HepG2 (cell line): Measurements from ENCODE around the gene C12orf56. TPM values are rescaled to one million over a fixed set of nuclear protein-coding genes. Genes with fewer than 3 reads are reported as not detected.

Experiments
- AGO1 ChIP-seq: fragments of 200-400 bp; formaldehyde crosslinking; IDR thresholded peaks from 2 replicates; pipeline ENCODE4 v1.6.1; 2017; ENCODE audit warnings: mild to moderate bottlenecking, low read depth, low read length, moderate library complexity; ENCODE audit not compliant: poor library complexity, severe bottlenecking
- ARNT2 ChIP-seq: sonication (generic); formaldehyde crosslinking; IDR thresholded peaks from 2 replicates; pipeline ENCODE4 v1.8.0; 2022; ENCODE audit warnings: mild to moderate bottlenecking, low read depth, missing genetic modification reagents, moderate library complexity
- ELF3 ChIP-seq: IDR thresholded peaks from 2 replicates; pipeline ENCODE4 v1.6.1; 2016; ENCODE audit warnings: missing genetic modification reagents, missing compliant biosample characterization
- NFE2L2 ChIP-seq: fragments of 150-350 bp; IDR thresholded peaks from 2 replicates; pipeline ENCODE4 v1.6.1; 2014; ENCODE audit warnings: low read length
- NR2C2 ChIP-seq: sonication (generic); formaldehyde crosslinking; IDR thresholded peaks from 2 replicates; pipeline ENCODE4 v1.4.0; 2020; ENCODE audit warnings: missing genetic modification reagents, mild to moderate bottlenecking, moderate library complexity, borderline replicate concordance
- ZIK1 ChIP-seq: sonication (generic); formaldehyde crosslinking; IDR thresholded peaks from 2 replicates; pipeline ENCODE4 v1.5.0; 2020; ENCODE audit warnings: mild to moderate bottlenecking, low read depth, missing genetic modification reagents, borderline replicate concordance
- ZMYM4 ChIP-seq: sonication (generic); formaldehyde crosslinking; IDR thresholded peaks from 2 replicates; pipeline ENCODE4 v1.8.1; 2023; ENCODE audit warnings: mild to moderate bottlenecking, missing genetic modification reagents
- ZNF230 ChIP-seq: sonication (generic); formaldehyde crosslinking; IDR thresholded peaks from 2 replicates; pipeline ENCODE4 v1.4.0; 2020; ENCODE audit warnings: mild to moderate bottlenecking, missing genetic modification reagents
- ZNF451 ChIP-seq: sonication (generic); formaldehyde crosslinking; IDR thresholded peaks from 2 replicates; pipeline ENCODE4 v1.5.0; 2020; ENCODE audit warnings: mild to moderate bottlenecking, missing genetic modification reagents
- ZNF552 ChIP-seq: sonication (generic); formaldehyde crosslinking; IDR thresholded peaks from 2 replicates; pipeline ENCODE4 v1.9.0; 2022; ENCODE audit warnings: missing genetic modification reagents, mild to moderate bottlenecking, borderline replicate concordance
- ZNF746 ChIP-seq: sonication (generic); formaldehyde crosslinking; IDR thresholded peaks from 2 replicates; pipeline ENCODE4 v1.8.0; 2022; ENCODE audit warnings: mild to moderate bottlenecking, missing genetic modification reagents
- ZNF773 ChIP-seq: sonication (generic); formaldehyde crosslinking; IDR thresholded peaks from 2 replicates; pipeline ENCODE4 v1.4.0; 2020; ENCODE audit warnings: missing genetic modification reagents, borderline replicate concordance
- ZSCAN30 ChIP-seq: sonication (generic); formaldehyde crosslinking; IDR thresholded peaks from 2 replicates; pipeline ENCODE4 v1.5.0; 2020; ENCODE audit warnings: mild to moderate bottlenecking, missing genetic modification reagents
- polyA plus RNA-seq, 8 experiments: library from polyadenylated mRNA; depleted of rRNA in 3 of 8; stranded (reverse) in 7 of 8; unstranded in 1 of 8; fragments of >200 nt; fragmentation: Illumina TruSeq in 4 of 8; extraction: Trizol in 4 of 8; gene quantifications; 2 replicates each; pipeline versions ENCODE4 v1.2.1 to v1.2.3, GENCODE V29; 2011 to 2016; ENCODE audit warnings: low read depth in 4 of 8, missing spikeins in 1 of 8, mixed read lengths in 1 of 8; ENCODE audit not compliant: insufficient read depth in 1 of 8
- total RNA-seq, 5 experiments: library from RNA; depleted of rRNA; stranded (reverse); fragments of >200 nt; fragmentation: Illumina TruSeq; extraction: Trizol; gene quantifications; 2 replicates each; pipeline ENCODE4 v1.2.3, GENCODE V29; 2016; ENCODE audit warnings: low read depth in 1 of 5
- TF ChIP-seq, protein P1 (sequence below): sonication (generic); formaldehyde crosslinking; conservative IDR thresholded peaks from 2 replicates; pipeline ENCODE4 v1.8.0; 2022; ENCODE audit warnings: mild to moderate bottlenecking, moderate library complexity, missing genetic modification reagents
- TF ChIP-seq, protein P2 (sequence below): sonication (generic); formaldehyde crosslinking; IDR thresholded peaks from 2 replicates; pipeline ENCODE4 v1.4.0; 2020; ENCODE audit warnings: mild to moderate bottlenecking, missing genetic modification reagents, borderline replicate concordance
- TF ChIP-seq, protein P3 (sequence below): sonication (generic); formaldehyde crosslinking; IDR thresholded peaks from 2 replicates; pipeline ENCODE4 v1.4.0; 2020; ENCODE audit warnings: mild to moderate bottlenecking, low read depth, missing genetic modification reagents
- TF ChIP-seq, protein P4 (sequence below): sonication (generic); formaldehyde crosslinking; conservative IDR thresholded peaks from 2 replicates; pipeline ENCODE4 v1.4.0; 2020; ENCODE audit warnings: missing genetic modification reagents
- TF ChIP-seq, protein P5 (sequence below): sonication (generic); formaldehyde crosslinking; IDR thresholded peaks from 2 replicates; pipeline ENCODE4 v1.4.0; 2020; ENCODE audit warnings: mild to moderate bottlenecking, missing genetic modification reagents, borderline replicate concordance

C12orf56 gene
- total and polyA plus RNA-seq, 2 of the 13 experiments (the other 11 are each of a cell fraction or from before 2014, with no cell fraction given): 0.07 TPM; not detected in 1

DNA sequence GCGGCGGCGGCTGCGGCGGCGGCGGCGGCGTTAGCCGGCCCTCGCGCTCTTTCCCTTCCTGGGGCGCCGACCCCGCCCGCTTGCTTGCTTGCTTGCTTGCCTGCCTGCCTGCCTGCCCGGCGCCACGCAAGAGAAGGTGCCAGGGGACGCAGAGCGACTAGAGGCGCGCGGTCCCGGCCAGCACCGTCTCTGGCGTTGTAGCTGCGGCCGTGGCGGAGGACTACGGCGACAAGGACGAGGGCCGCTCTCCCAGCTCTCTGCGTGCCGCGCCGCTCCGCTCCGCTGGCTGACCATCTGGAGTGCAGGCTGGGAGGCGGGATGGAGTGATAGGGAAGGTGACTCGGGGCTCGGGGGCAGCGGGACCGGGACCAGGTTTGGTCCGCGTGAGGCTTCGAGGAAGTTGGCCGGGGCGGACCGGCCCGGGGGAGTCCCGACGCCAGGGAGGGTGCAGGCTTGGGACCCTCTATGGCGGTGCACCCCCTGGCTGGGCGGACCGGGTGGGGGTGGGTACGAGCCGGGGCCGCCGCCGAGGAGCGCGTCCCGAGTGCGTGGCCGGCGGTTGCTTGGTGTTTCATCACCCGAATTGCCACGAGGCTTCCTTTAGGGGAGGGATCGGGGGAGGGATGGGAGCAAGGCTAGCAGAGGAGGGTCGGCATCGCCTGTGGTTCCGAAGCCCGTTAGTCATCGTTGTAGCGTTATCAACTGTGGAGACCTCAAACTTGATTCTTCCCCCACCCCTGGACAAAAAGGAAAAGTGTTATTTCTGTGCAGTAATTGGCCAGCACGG lies 14.1 kb upstream of the C12orf56 start (continued):
- peak; percentile 60 for TF ChIP-seq ARNT2
- peak; percentile 28; the same call in 1 of the 2 replicates for TF ChIP-seq ZIK1 (CRISPR knock-in tag)
- TF ChIP-seq ZNF451 (CRISPR knock-in tag): peak; percentile 76; the same call in 1 of the 2 replicates
- TF ChIP-seq AGO1: peak; percentile 53
- TF ChIP-seq ZNF746: peak; percentile 87; the same call in 1 of the 2 replicates
- TF ChIP-seq, protein P1, sequence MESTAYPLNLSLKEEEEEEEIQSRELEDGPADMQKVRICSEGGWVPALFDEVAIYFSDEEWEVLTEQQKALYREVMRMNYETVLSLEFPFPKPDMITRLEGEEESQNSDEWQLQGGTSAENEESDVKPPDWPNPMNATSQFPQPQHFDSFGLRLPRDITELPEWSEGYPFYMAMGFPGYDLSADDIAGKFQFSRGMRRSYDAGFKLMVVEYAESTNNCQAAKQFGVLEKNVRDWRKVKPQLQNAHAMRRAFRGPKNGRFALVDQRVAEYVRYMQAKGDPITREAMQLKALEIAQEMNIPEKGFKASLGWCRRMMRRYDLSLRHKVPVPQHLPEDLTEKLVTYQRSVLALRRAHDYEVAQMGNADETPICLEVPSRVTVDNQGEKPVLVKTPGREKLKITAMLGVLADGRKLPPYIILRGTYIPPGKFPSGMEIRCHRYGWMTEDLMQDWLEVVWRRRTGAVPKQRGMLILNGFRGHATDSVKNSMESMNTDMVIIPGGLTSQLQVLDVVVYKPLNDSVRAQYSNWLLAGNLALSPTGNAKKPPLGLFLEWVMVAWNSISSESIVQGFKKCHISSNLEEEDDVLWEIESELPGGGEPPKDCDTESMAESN (CRISPR knock-in tag): peak; percentile 63; the same call in 1 of the 2 replicates
- TF ChIP-seq, protein P2, sequence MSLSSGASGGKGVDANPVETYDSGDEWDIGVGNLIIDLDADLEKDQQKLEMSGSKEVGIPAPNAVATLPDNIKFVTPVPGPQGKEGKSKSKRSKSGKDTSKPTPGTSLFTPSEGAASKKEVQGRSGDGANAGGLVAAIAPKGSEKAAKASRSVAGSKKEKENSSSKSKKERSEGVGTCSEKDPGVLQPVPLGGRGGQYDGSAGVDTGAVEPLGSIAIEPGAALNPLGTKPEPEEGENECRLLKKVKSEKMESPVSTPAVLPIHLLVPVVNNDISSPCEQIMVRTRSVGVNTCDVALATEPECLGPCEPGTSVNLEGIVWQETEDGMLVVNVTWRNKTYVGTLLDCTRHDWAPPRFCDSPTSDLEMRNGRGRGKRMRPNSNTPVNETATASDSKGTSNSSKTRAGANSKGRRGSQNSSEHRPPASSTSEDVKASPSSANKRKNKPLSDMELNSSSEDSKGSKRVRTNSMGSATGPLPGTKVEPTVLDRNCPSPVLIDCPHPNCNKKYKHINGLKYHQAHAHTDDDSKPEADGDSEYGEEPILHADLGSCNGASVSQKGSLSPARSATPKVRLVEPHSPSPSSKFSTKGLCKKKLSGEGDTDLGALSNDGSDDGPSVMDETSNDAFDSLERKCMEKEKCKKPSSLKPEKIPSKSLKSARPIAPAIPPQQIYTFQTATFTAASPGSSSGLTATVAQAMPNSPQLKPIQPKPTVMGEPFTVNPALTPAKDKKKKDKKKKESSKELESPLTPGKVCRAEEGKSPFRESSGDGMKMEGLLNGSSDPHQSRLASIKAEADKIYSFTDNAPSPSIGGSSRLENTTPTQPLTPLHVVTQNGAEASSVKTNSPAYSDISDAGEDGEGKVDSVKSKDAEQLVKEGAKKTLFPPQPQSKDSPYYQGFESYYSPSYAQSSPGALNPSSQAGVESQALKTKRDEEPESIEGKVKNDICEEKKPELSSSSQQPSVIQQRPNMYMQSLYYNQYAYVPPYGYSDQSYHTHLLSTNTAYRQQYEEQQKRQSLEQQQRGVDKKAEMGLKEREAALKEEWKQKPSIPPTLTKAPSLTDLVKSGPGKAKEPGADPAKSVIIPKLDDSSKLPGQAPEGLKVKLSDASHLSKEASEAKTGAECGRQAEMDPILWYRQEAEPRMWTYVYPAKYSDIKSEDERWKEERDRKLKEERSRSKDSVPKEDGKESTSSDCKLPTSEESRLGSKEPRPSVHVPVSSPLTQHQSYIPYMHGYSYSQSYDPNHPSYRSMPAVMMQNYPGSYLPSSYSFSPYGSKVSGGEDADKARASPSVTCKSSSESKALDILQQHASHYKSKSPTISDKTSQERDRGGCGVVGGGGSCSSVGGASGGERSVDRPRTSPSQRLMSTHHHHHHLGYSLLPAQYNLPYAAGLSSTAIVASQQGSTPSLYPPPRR (CRISPR knock-in tag): peak; percentile 10; the same call in 1 of the 2 replicates
- no peak for TF ChIP-seq NFE2L2
- TF ChIP-seq ZNF773 (CRISPR knock-in tag): no peak
- peak; percentile 64 for TF ChIP-seq NR2C2 (CRISPR knock-in tag)
- peak; percentile 26; the same call in 1 of the 2 replicates for TF ChIP-seq ELF3 (CRISPR knock-in tag)
- 0 out of 2 replicates have a peak, but pooled peaks have one; percentile 50 for TF ChIP-seq ZSCAN30
- peak; percentile 62 for TF ChIP-seq ZMYM4
- TF ChIP-seq, protein P3, sequence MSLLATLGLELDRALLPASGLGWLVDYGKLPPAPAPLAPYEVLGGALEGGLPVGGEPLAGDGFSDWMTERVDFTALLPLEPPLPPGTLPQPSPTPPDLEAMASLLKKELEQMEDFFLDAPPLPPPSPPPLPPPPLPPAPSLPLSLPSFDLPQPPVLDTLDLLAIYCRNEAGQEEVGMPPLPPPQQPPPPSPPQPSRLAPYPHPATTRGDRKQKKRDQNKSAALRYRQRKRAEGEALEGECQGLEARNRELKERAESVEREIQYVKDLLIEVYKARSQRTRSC (CRISPR knock-in tag): peak; percentile 29; the same call in 1 of the 2 replicates
- TF ChIP-seq, protein P4, sequence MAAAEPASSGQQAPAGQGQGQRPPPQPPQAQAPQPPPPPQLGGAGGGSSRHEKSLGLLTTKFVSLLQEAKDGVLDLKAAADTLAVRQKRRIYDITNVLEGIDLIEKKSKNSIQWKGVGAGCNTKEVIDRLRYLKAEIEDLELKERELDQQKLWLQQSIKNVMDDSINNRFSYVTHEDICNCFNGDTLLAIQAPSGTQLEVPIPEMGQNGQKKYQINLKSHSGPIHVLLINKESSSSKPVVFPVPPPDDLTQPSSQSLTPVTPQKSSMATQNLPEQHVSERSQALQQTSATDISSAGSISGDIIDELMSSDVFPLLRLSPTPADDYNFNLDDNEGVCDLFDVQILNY: no peak; the same call in 1 of the 2 replicates
- TF ChIP-seq ZNF552 (CRISPR knock-in tag): 0 out of 2 replicates have a peak, but pooled peaks have one; percentile 38
- no peak for TF ChIP-seq ZNF230
- TF ChIP-seq, protein P5, sequence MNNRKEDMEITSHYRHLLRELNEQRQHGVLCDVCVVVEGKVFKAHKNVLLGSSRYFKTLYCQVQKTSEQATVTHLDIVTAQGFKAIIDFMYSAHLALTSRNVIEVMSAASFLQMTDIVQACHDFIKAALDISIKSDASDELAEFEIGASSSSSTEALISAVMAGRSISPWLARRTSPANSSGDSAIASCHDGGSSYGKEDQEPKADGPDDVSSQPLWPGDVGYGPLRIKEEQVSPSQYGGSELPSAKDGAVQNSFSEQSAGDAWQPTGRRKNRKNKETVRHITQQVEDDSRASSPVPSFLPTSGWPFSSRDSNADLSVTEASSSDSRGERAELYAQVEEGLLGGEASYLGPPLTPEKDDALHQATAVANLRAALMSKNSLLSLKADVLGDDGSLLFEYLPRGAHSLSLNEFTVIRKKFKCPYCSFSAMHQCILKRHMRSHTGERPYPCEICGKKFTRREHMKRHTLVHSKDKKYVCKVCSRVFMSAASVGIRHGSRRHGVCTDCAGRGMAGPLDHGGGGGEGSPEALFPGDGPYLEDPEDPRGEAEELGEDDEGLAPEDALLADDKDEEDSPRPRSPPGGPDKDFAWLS (CRISPR knock-in tag): no peak
